GM12872 (cell line): ENCODE results near the gene ASPDH.

Experiments
- CTCF ChIP-seq: IDR thresholded peaks from 3 replicates; pipeline ENCODE4 v1.5.1; 2011; ENCODE audit warnings: low read depth, mild to moderate bottlenecking, low read length, moderate library complexity; ENCODE audit not compliant: insufficient read depth

Gene ASPDH

GRCh38 chr19:50465986-50466705, 47.6 kb downstream of the ASPDH start:
- TF ChIP-seq CTCF, result peak; percentile 31; the same call in 1 of the 3 replicates

DNA sequence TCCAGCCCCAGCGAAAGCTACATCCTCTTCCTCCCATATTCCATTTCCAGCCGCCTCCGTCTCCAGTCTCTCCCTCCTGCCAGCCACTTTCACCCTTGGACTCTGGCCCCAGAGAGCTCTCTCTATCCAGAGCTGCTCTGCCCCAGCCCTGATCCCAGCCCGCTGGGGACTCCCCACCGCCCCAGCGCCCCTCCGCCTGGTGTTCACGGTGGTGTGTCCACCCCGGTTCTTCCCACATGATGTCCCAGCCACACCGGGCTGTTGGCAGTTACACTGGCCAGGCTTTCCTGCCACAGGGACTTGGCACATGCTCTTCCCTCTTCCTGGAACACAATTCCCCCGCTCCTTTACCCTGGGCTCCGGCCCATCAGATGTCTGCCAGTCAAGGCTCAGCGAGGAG, 48.7 kb downstream of the ASPDH start:
- TF ChIP-seq CTCF, result no peak

- TF ChIP-seq CTCF, result no peak
Measured at GRCh38 chr19:50464348-50464747, 49.4 kb downstream of the ASPDH start.

- no peak for TF ChIP-seq CTCF
Measured at GRCh38 chr19:50462970-50463369, 50.7 kb downstream of the ASPDH start.
